GM23338 (cell line): ENCODE results near the gene CTTN. TPM values are rescaled to one million over a fixed set of nuclear protein-coding genes. Genes with fewer than 3 reads are reported as not detected.

ENCODE experiments used
- ATAC-seq: fragments of 200-7000 bp; cut with Tn5 transposase; 3 replicates; pipeline ENCODE4 v1.9.1; 2020
- DNase-seq: peaks from one replicate; pipeline ENCODE4 v3.0.0-alpha.2; 2015; ENCODE audit warnings: low spot score
- H2AFZ ChIP-seq: fragments of 200-600 bp; sonication (generic); 2 replicates; pipeline ENCODE4 v1.8.0; 2016; ENCODE audit warnings: antibody characterized with exemption, mild to moderate bottlenecking, moderate library complexity
- H3F3A ChIP-seq: fragments of 200-600 bp; sonication (generic); replicated peaks from 2 replicates; pipeline ENCODE4 v1.8.0; 2017; ENCODE audit warnings: antibody characterized with exemption, mixed run types, low read depth
- H3K27ac ChIP-seq: fragments of 200-600 bp; sonication (generic); 2 replicates; pipeline ENCODE4 v1.6.1; 2016; ENCODE audit warnings: low read depth
- H3K27me3 ChIP-seq: fragments of 200-600 bp; sonication (generic); 2 replicates; pipeline ENCODE4 v1.8.0; 2016; ENCODE audit warnings: mild to moderate bottlenecking, mixed run types, moderate library complexity; ENCODE audit not compliant: insufficient read depth
- H3K36me3 ChIP-seq: fragments of 200-600 bp; sonication (generic); 2 replicates; pipeline ENCODE4 v1.8.0; 2016; ENCODE audit warnings: mild to moderate bottlenecking; ENCODE audit not compliant: insufficient read depth
- H3K4me1 ChIP-seq: fragments of 200-600 bp; sonication (generic); 2 replicates; pipeline ENCODE4 v1.8.0; 2016; ENCODE audit warnings: mild to moderate bottlenecking, moderate library complexity; ENCODE audit not compliant: insufficient read depth
- H3K4me2 ChIP-seq: fragments of 200-600 bp; sonication (generic); 2 replicates; pipeline ENCODE4 v1.7.1; 2017; ENCODE audit warnings: mixed run types
- H3K4me3 ChIP-seq: fragments of 200-600 bp; sonication (generic); 2 replicates; pipeline ENCODE4 v1.6.1; 2016; ENCODE audit warnings: mixed run types
- H3K79me2 ChIP-seq: fragments of 200-600 bp; sonication (generic); replicated peaks from 2 replicates; pipeline ENCODE4 v1.8.0; 2017; ENCODE audit warnings: mild to moderate bottlenecking; ENCODE audit not compliant: insufficient read depth
- H3K9me2 ChIP-seq: fragments of 200-600 bp; sonication (generic); 2 replicates; pipeline ENCODE4 v1.8.0; 2017; ENCODE audit not compliant: insufficient read depth
- H4K20me1 ChIP-seq: fragments of 200-600 bp; sonication (generic); replicated peaks from 2 replicates; pipeline ENCODE4 v1.8.0; 2017; ENCODE audit warnings: mild to moderate bottlenecking; ENCODE audit not compliant: insufficient read depth
- H3K27ac Mint-ChIP-seq: 2 replicates; pipeline ENCODE4 v1.8.0; 2020; ENCODE audit warnings: inconsistent platforms, mild to moderate bottlenecking, moderate library complexity, mixed read lengths
- H3K27me3 Mint-ChIP-seq: 3 replicates; pipeline ENCODE4 v1.8.0; 2022; ENCODE audit warnings: low read depth, mild to moderate bottlenecking, moderate library complexity, mixed read lengths, inconsistent platforms; ENCODE audit not compliant: insufficient read depth, poor library complexity
- H3K36me3 Mint-ChIP-seq: 3 replicates; pipeline ENCODE4 v1.8.0; 2021; ENCODE audit warnings: low read depth, mild to moderate bottlenecking, inconsistent platforms, moderate library complexity, mixed read lengths
- H3K4me1 Mint-ChIP-seq: 3 replicates; pipeline ENCODE4 v1.8.0; 2020; ENCODE audit warnings: mild to moderate bottlenecking, inconsistent platforms, mixed read lengths
- H3K4me3 Mint-ChIP-seq: 3 replicates; pipeline ENCODE4 v1.8.0; 2021; ENCODE audit warnings: moderate library complexity, mild to moderate bottlenecking, inconsistent platforms, mixed read lengths
- H3K9me3 Mint-ChIP-seq: 3 replicates; pipeline ENCODE4 v1.8.0; 2020; ENCODE audit warnings: moderate library complexity, mild to moderate bottlenecking, inconsistent platforms, mixed read lengths
- CREB1 ChIP-seq: fragments of 250-450 bp; sonication (Bioruptor Pico); IDR thresholded peaks from 2 replicates; pipeline ENCODE4 v1.5.0; 2020; ENCODE audit warnings: low read depth, mild to moderate bottlenecking, moderate library complexity
- EZH2 ChIP-seq: fragments of 200-600 bp; sonication (generic); IDR thresholded peaks from one replicate; pipeline ENCODE4 v1.8.0; 2017; ENCODE audit warnings: antibody characterized with exemption, mild to moderate bottlenecking, low read depth; ENCODE audit not compliant: unreplicated experiment
- EZH2phosphoT487 ChIP-seq: fragments of 200-600 bp; sonication (generic); IDR thresholded peaks from one replicate; pipeline ENCODE4 v1.8.1; 2018; ENCODE audit warnings: antibody characterized with exemption; ENCODE audit not compliant: unreplicated experiment
- JUNB ChIP-seq: IDR thresholded peaks from one replicate; pipeline ENCODE4 v1.6.1; 2016; ENCODE audit warnings: antibody characterized with exemption; ENCODE audit not compliant: unreplicated experiment
- NANOG ChIP-seq: IDR thresholded peaks from 2 replicates; pipeline ENCODE4 v1.6.1; 2016; ENCODE audit warnings: antibody characterized with exemption, borderline replicate concordance
- POLR2AphosphoS5 ChIP-seq: IDR thresholded peaks from 2 replicates; pipeline ENCODE4 v1.6.1; 2016; ENCODE audit warnings: antibody characterized with exemption, low read depth
- ZNF114 ChIP-seq: fragments of 250-450 bp; sonication (Bioruptor Pico); IDR thresholded peaks from 2 replicates; pipeline ENCODE4 v1.5.0; 2020; ENCODE audit warnings: mild to moderate bottlenecking, moderate library complexity
- ZNF331 ChIP-seq: fragments of 250-450 bp; sonication (Bioruptor Pico); IDR thresholded peaks from 2 replicates; pipeline ENCODE4 v1.5.0; 2020; ENCODE audit warnings: low read depth, mild to moderate bottlenecking, moderate library complexity
- polyA plus RNA-seq: library from polyadenylated mRNA; unstranded; fragments of >200 nt; fragmentation: Nextera tagmentation; extraction: Ambion mirVana; gene quantifications from 2 replicates; pipeline ENCODE4 v1.2.1, GENCODE V29; 2016
- total RNA-seq: library from RNA; depleted of rRNA; stranded (reverse); fragments of >200 nt; shearing (Covaris generic); gene quantifications from 2 replicates; pipeline ENCODE4 v1.2.3, GENCODE V29; 2014
- TF ChIP-seq, protein P1 (sequence below), 2 experiments: fragments of 200-600 bp in 1 of 2; sonication (generic) in 1 of 2; conservative IDR thresholded peaks; 2 replicates each; pipeline versions ENCODE4 v1.5.1 to v1.6.1; 2016 to 2017; ENCODE audit warnings: antibody characterized with exemption in 2 of 2, low read depth in 2 of 2, mild to moderate bottlenecking in 2 of 2, moderate library complexity in 1 of 2
- TF ChIP-seq, protein P2 (sequence below): IDR thresholded peaks from one replicate; pipeline ENCODE4 v1.6.1; 2018; ENCODE audit warnings: antibody characterized with exemption; ENCODE audit not compliant: unreplicated experiment
- TF ChIP-seq, protein P3 (sequence below): IDR thresholded peaks from 2 replicates; pipeline ENCODE4 v1.6.1; 2016; ENCODE audit warnings: antibody characterized with exemption
- TF ChIP-seq, protein P4 (sequence below): fragments of 250-450 bp; sonication (Bioruptor Pico); IDR thresholded peaks from 2 replicates; pipeline ENCODE4 v1.5.0; 2020; ENCODE audit warnings: mild to moderate bottlenecking, moderate library complexity

The CTTN gene
- total and polyA plus RNA-seq, 2 experiments from 2014 or later = 163 to 343 TPM

DNA sequence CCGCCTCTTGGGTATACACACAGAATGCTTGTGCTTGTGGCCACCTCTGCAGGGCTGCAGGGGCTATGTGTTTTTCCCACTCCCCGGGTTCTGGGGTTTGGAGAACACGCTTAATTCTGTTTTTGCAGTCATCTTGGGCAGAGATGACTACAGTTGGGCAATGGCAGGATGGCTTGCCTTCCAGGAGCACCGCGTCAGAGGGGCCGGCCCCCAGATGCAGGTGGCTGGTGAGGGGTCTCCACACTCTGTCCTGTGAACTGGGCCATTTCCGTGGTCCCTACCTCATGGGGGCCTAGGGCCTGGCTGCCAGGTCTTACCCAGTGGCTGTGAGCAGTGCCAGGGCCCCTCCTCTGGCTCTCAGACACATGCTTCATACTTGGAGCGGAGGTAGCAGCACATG, 68.3 kb downstream of the CTTN start:
- H3K27ac Mint-ChIP-seq = no peak overlapping the region
- Histone ChIP-seq H3F3A (no peaks in the 10 kb centered on the region), H4K20me1 (no peaks in the 10 kb centered on the region), H3K9me2 (no peaks in the 10 kb centered on the region), H3K4me2 (no peak overlapping the region), H2AFZ (no peak overlapping the region), H3K4me3 (no peak overlapping the region), H3K27ac (no peak overlapping the region), H3K4me1 (no peaks in the 10 kb centered on the region), H3K36me3 (no peaks in the 10 kb centered on the region), H3K79me2 (no peaks in the 10 kb centered on the region), H3K27me3 (no peaks in the 10 kb centered on the region)
- TF ChIP-seq ZNF331 (CRISPR knock-in tag) (no peak), NANOG (no peak), ZNF114 (CRISPR knock-in tag) (no peak), CREB1 (CRISPR knock-in tag) (no peak), EZH2phosphoT487 (no peak), JUNB (no peak), POLR2AphosphoS5 (no peak), EZH2 (no peak)
- TF ChIP-seq, protein P1, sequence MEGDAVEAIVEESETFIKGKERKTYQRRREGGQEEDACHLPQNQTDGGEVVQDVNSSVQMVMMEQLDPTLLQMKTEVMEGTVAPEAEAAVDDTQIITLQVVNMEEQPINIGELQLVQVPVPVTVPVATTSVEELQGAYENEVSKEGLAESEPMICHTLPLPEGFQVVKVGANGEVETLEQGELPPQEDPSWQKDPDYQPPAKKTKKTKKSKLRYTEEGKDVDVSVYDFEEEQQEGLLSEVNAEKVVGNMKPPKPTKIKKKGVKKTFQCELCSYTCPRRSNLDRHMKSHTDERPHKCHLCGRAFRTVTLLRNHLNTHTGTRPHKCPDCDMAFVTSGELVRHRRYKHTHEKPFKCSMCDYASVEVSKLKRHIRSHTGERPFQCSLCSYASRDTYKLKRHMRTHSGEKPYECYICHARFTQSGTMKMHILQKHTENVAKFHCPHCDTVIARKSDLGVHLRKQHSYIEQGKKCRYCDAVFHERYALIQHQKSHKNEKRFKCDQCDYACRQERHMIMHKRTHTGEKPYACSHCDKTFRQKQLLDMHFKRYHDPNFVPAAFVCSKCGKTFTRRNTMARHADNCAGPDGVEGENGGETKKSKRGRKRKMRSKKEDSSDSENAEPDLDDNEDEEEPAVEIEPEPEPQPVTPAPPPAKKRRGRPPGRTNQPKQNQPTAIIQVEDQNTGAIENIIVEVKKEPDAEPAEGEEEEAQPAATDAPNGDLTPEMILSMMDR (conservative IDR thresholded peaks at IDR 0.05; ENCODE audit: low read depth in 2 of 2) = no peak
- TF ChIP-seq, protein P2, sequence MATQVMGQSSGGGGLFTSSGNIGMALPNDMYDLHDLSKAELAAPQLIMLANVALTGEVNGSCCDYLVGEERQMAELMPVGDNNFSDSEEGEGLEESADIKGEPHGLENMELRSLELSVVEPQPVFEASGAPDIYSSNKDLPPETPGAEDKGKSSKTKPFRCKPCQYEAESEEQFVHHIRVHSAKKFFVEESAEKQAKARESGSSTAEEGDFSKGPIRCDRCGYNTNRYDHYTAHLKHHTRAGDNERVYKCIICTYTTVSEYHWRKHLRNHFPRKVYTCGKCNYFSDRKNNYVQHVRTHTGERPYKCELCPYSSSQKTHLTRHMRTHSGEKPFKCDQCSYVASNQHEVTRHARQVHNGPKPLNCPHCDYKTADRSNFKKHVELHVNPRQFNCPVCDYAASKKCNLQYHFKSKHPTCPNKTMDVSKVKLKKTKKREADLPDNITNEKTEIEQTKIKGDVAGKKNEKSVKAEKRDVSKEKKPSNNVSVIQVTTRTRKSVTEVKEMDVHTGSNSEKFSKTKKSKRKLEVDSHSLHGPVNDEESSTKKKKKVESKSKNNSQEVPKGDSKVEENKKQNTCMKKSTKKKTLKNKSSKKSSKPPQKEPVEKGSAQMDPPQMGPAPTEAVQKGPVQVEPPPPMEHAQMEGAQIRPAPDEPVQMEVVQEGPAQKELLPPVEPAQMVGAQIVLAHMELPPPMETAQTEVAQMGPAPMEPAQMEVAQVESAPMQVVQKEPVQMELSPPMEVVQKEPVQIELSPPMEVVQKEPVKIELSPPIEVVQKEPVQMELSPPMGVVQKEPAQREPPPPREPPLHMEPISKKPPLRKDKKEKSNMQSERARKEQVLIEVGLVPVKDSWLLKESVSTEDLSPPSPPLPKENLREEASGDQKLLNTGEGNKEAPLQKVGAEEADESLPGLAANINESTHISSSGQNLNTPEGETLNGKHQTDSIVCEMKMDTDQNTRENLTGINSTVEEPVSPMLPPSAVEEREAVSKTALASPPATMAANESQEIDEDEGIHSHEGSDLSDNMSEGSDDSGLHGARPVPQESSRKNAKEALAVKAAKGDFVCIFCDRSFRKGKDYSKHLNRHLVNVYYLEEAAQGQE = no peak
- TF ChIP-seq, protein P3, sequence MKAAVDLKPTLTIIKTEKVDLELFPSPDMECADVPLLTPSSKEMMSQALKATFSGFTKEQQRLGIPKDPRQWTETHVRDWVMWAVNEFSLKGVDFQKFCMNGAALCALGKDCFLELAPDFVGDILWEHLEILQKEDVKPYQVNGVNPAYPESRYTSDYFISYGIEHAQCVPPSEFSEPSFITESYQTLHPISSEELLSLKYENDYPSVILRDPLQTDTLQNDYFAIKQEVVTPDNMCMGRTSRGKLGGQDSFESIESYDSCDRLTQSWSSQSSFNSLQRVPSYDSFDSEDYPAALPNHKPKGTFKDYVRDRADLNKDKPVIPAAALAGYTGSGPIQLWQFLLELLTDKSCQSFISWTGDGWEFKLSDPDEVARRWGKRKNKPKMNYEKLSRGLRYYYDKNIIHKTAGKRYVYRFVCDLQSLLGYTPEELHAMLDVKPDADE = no peak
- TF ChIP-seq, protein P4, sequence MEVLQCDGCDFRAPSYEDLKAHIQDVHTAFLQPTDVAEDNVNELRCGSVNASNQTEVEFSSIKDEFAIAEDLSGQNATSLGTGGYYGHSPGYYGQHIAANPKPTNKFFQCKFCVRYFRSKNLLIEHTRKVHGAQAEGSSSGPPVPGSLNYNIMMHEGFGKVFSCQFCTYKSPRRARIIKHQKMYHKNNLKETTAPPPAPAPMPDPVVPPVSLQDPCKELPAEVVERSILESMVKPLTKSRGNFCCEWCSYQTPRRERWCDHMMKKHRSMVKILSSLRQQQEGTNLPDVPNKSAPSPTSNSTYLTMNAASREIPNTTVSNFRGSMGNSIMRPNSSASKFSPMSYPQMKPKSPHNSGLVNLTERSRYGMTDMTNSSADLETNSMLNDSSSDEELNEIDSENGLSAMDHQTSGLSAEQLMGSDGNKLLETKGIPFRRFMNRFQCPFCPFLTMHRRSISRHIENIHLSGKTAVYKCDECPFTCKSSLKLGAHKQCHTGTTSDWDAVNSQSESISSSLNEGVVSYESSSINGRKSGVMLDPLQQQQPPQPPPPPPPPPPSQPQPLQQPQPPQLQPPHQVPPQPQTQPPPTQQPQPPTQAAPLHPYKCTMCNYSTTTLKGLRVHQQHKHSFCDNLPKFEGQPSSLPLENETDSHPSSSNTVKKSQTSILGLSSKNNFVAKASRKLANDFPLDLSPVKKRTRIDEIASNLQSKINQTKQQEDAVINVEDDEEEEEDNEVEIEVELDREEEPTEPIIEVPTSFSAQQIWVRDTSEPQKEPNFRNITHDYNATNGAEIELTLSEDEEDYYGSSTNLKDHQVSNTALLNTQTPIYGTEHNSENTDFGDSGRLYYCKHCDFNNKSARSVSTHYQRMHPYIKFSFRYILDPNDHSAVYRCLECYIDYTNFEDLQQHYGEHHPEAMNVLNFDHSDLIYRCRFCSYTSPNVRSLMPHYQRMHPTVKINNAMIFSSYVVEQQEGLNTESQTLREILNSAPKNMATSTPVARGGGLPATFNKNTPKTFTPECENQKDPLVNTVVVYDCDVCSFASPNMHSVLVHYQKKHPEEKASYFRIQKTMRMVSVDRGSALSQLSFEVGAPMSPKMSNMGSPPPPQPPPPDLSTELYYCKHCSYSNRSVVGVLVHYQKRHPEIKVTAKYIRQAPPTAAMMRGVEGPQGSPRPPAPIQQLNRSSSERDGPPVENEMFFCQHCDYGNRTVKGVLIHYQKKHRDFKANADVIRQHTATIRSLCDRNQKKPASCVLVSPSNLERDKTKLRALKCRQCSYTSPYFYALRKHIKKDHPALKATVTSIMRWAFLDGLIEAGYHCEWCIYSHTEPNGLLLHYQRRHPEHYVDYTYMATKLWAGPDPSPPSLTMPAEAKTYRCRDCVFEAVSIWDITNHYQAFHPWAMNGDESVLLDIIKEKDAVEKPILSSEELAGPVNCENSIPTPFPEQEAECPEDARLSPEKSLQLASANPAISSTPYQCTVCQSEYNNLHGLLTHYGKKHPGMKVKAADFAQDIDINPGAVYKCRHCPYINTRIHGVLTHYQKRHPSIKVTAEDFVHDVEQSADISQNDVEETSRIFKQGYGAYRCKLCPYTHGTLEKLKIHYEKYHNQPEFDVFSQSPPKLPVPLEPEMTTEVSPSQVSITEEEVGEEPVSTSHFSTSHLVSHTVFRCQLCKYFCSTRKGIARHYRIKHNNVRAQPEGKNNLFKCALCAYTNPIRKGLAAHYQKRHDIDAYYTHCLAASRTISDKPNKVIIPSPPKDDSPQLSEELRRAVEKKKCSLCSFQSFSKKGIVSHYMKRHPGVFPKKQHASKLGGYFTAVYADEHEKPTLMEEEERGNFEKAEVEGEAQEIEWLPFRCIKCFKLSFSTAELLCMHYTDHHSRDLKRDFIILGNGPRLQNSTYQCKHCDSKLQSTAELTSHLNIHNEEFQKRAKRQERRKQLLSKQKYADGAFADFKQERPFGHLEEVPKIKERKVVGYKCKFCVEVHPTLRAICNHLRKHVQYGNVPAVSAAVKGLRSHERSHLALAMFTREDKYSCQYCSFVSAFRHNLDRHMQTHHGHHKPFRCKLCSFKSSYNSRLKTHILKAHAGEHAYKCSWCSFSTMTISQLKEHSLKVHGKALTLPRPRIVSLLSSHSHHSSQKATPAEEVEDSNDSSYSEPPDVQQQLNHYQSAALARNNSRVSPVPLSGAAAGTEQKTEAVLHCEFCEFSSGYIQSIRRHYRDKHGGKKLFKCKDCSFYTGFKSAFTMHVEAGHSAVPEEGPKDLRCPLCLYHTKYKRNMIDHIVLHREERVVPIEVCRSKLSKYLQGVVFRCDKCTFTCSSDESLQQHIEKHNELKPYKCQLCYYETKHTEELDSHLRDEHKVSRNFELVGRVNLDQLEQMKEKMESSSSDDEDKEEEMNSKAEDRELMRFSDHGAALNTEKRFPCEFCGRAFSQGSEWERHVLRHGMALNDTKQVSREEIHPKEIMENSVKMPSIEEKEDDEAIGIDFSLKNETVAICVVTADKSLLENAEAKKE (CRISPR knock-in tag) = no peak
- 0 out of 3 replicates have a peak, but pooled peaks cover 5% of the 10 kb centered on the region for H3K9me3 Mint-ChIP-seq
- no peak overlapping the region for H3K4me3 Mint-ChIP-seq
- H3K36me3 Mint-ChIP-seq = peaks cover 5% of the 10 kb centered on the region
- peaks cover 7% of the 10 kb centered on the region for H3K27me3 Mint-ChIP-seq
- DNase-seq (no peak), ATAC-seq (no peak)
- H3K4me1 Mint-ChIP-seq = peaks cover 35% of the 10 kb centered on the region
